Stimulated activated CD8-positive, alpha-beta memory T cell treated with anti-CD3 and anti-CD28 coated beads, Interleukin-7, amount 100 ng/mL, for 48 hours (primary cell): ENCODE data around the gene NUAK2.
"Not testable (repeated sequence)": the region's sequence is repeated elsewhere in the genome, so short reads cannot be mapped to it uniquely, and the experiment has no call there.

Experiments
- DNase-seq, 2 donors: peaks; one replicate each; pipeline ENCODE4 v3.0.0-alpha.2; 2020; ENCODE audit warnings: low read depth in 1 of 2; ENCODE audit errors: extremely low read depth in 1 of 2

Gene NUAK2

DNA sequence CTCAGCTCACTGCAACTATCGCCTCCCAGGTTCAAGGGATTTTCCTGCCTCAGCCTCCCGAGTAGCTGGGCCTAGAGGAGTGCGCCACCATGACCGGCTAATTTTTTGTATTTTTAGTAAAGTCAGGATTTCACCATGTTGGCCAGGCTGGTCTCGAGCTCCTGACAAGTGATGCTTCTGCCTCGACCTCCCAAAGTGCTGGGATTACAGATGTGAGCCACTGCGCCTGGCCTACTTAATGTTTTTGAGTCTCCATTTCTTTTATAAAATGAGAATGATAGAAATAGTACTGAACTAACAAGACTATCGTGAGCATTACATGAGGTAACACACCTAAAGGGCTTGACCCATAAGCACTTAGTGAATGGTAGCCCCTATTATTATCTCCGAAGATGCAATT lies 21.4 kb downstream of the NUAK2 start:
- no peak for DNase-seq

DNA sequence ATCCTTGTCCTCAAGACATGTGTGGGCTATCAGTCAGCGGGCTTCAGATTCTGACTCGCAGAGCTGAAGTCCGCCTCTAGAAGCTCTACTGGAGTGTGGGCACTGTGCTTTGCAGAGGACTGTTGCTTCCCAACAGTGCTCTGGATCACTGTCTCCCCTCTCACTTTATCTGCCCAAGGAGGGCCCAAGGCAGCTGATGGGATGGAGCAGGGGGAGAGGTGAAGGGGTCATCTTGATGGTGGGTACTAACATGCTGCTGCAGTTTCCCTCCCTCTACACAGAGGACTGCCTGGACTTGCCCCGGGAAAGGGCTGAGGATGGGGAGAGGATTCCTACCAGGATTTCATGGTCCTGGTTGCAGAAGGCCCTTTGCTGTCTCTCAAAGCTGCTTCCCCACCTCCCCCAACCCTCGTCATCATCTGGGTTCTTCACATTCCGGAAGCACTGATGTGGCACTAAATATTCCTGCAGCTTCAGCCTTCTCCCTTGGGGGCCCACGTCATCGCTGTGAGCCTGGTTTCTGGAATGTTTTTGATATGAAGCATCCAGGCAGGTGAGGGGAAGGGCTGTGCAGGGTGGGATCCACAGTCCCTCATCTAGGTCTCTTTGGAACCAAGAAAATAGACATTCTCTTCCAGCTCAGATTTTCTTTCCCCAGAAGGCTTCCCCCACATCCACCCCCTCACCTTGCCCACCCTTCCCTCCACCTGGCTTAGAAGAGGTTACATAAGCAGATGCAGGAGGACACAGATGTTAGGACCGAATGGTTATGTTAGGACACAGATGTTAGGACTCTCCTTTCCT lies 23.2 kb downstream of the NUAK2 start:
- DNase-seq = no peak

DNA sequence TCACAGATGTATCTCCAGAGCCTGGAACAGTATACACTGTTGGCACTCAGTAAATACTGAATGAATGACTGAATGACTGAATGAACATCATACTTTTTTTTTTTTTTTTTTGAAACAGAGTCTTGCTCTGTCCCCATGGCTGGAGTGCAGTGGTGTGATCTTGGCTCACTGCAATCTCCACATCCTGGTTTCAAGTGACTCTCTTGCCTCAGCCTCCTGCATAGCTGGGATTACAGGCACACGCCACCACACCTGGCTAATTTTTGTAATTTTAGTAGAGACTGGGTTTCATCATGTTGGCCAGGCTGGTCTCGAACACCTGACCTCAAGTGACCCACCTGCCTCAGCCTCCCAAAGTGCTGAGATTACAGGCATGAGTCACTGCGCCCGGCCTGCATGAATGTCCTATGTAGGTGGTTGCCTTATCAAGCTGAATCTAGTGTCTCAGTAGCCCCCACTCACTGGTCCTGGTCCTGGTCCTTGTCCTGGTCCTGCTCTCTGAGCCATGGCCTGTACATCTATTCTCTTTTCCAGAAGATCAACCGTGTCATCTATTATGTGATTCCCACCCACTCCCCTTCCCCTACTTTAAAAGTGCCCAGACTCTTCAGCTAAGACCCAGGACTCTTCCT lies 23.9 kb downstream of the NUAK2 start:
- DNase-seq = not testable (repeated sequence)

DNA sequence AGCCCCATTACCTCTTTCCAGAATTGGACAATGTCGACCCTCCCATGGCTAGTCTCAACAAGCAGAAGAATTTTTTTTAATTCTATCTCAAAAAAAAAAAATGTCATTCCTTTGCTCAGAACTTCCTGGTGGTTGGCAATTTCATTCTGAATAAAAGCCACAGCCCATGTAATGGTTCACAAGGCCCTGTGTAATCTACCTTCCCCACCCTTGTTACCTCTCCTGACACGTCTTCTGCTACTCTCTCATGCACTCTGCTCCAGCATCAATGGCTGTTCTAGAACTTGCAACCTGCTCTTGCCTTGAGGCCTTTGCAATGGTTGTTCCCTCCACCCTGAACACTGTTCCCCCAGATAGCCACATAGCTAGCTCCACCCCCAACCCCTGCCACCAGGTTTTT lies 25.4 kb downstream of the NUAK2 start:
- no peak for DNase-seq

DNA sequence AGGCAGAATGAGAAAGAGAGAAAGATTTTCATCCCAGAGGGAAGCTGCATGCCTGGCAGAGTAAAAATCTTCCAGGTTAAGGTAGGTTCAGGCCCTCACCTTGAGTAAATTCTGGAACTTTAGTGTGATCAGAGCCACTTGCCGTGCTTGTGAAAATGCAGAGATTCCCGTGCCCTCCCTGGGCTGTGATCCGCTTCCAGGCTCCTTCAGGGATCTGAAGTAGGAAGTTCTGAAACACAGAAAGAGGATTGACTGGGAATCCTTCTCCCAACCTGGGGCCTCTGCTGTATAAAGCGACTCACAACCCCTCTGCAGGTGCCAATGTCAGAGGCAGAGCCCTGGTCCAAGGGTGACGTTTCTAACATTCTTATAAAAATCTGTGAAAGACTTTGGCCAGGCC lies 26.6 kb downstream of the NUAK2 start:
- DNase-seq = no peak

DNA sequence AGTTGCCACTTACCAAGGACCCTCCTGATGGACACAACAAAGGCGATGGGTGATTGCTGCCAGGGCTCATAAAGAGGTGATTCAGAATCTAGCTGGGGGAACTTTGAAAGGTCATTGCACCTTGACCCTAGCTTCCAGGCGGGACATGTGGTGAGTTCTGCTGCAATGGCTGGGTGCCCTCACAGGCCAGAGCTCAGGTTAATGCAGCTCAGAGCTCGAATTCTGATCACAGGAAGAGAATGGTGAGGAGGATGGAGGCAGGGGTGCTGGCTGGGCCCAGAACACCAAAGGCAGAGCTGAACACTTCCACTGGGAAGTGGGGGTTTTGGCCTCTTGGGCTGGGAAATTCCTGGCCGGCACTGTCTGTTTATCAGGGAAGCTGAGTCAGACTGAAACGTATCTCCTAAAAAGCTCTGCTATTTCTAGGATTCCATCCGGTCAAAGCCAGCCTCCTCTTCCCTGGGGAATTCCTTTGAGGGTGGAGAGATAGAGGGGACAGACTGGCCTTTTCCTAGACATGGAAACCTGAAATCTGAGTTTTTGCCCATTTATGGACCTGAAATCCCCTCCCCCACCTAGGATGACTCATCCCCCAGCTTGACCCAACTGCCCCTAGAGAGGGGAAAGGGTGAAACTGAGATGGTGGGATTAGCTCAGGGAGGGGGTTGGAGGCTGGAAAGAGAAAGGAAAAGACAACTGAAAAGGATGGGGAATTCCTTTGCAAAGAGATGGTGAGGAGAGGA lies 27.2 kb downstream of the NUAK2 start:
- no peak for DNase-seq

DNA sequence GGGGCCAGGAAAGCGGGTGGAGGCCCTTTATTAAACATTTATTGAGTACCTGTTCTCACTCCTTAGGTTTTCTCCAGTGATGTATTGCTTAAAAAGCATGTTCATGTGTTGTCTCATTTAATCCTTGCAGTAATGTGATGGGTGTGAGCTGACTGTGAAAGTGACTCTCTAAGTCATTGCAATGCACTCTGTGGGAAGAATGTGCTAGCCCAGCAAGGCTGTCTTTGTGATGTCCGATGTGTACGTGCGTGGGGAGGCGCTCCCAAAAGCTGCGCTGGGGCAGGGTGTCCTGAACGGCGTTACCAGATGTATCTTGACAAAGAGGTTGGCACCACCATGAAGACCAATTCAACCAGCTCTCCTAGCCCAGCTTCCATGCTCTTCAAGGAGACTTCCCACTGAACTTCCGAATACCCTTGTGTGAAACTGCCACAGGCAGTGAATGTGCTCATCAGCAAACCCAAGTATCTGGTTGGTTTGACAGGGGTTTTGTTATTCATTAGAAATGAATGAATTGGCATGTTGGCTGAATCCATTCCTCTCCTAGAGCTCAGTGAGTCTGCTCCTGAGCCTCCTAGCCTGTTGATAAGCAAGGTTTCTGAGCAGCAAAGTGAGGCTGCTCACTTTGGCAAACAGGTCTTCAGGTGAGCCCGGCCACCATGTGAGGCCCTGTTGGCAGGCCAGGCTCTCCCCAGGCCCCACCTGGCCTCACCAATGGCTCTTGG lies 28.0 kb downstream of the NUAK2 start:
- no peak for DNase-seq

DNA sequence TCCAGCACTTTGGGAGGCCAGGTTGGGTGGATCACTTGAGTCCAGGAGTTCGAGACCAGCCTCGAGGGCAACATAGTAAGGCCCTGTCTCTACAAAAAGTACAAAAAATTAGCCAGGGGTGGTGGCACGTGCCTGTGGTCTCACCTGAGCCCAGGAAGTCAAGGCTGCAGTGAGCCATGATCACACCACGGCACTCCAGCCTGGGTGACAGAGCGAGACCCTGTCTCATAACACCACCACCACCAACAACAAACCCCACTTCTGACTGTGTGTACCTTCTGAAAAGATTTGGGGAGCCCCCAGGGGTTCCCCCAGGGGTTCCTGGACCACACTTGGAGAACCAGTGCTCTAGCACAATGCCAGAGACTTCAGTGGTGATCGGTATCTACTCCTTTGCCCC lies 29.9 kb downstream of the NUAK2 start:
- DNase-seq = no peak

DNA sequence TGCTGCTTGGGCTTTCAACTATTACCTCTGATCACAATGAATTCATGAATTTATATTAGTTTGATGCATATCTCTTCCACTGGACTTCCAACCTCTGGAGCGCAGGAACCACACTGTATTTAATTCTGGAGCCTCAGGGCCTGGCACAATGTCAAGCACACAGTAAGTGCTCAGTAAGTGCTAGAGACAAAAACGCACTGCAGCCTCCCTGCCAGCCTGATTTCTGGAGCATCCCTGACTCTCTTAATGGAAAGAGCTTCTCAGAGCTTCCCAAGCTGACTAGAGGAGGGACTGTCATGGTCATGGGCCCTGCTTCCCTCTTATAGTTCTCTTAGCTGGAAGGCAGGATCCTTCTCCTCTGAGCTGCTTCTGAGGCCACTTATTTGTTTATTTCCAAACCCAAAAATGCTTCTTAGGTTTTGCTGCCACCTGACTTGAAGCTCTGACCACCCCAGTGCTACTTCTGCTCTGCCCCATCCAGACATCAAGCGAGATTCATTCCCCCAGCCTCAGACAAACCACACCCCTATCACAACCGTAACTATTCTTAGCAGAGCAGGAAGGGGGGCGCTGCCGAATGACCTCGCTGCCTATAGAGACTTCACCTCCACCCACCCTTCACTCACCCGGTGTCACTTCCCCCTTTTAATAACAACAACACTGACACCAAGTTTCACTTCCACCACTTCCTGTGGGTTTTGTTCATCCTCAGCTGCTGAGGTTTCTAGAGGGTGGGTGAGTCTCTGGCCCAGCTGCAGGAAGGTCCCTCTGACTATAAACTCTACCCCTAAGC lies 33.6 kb downstream of the NUAK2 start:
- peak; percentile 59 to 83 for DNase-seq

DNA sequence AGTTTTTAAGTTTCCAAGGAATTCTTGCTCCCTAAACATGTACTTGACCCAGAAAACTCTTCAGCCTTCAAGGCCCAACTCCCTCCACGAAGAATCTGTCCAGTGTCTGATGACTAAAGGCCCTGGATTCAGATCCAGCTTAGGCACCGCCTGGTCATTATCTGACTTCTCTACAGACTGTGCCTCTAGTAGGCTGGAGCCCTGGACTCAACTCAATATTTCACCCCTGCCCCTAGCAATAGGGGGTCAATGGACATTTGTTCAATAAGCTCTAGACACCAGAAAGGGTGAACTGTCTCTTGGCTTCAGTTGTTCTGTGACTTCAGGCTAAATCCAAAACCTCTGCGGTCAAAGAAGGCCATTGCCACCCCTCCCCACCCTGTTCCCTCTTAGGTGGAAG lies 34.5 kb downstream of the NUAK2 start:
- no peak for DNase-seq

DNA sequence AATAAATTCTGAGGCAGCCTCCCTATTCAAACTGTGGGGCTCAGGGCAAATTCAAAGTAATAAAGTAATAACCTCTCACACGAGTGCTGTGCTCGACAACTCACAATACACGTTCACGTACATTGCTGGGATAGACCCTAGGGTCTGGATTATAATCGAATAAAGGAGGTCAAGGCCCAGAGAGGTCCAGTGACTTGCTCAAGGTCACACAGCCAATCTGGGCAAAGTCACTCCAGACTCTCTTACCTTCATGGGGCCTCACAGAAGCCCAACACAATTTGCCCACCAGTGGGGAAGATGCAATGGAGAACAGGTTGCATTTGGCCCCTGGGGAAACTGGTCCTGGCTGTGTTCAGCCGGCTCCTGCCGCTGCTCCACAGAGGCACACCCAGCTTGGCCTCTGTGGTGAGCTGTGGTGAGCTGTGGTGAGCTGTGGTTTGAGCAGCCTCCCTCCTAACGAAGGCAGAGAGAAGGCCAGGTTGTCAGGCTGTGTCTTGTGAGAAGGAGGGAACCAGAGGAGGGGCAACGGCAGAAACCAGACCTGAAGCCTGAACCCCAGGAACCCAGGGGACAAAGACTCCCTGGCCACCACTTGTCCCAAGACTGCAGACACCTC lies 35.1 kb downstream of the NUAK2 start:
- peak; percentile 68 to 74 for DNase-seq

DNA sequence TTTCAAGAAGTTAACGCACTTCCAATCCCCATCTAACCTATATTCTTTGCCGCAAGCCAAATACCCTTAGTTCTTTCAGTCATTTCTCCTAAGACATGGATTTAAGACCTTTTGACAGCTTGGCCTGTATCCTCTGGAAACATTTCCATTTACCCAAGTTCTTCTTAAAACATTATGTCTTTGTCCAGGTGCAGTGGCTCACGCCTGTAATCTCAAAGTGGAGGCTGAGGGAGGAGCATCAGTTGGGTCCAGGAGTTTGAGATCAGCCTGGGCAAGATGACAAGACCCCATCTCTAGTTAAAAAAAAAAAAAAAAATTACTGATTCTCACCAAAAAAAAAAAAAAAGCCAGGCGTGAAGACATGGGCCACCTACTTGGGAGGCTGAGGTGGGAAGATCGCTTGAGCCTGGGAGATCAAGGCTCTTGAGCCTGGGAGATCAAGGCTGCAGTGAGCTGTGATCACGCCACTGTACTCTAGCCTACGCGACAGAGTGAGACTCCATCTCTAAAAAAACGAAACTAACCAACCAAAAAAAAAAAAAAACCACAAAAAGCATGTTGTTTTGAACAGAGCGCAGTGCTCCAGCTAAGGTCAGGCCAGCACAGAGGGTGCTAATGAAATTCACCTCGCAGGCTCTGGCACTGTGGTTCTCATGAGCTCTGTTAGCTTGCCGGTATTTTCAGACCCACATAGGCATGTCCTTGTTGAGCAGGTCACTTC lies 36.0 kb downstream of the NUAK2 start:
- peak in 1 of 2 donors; percentile 45 for DNase-seq

DNA sequence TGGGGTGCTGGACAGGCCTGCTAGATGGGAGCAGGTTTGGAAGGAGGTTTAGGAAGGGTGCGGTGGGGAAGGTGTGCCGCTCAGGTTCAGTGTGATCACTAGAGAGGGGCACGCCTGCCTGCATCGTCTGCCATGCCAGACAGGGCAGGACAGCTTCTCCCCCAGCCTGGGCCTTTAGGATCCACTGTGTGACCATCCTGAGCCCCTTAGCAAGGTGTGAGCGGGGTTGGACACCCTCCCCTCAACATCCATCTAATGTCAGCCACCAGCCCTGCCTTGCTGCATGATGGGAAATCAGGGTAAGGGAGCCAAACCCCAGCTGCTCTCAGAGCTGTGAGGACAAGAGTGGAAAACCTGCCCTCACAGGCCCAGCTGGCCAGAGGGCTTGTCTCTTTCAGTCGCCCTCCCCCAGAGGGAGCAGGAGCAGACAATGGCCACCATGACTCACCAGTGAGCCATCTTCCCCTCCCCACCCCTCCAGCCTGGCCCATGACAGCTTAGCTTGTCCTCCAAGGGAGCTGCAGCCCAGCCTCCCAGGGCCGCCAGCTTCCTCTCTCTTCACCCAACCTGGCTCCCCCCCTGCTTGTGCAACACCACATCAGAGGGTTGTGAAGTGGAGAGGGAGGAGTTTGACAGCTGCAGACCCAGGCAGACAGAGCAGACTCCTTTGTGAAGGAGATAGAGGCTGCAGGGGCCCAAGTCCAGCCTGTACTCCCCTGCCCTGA lies 37.0 kb downstream of the NUAK2 start:
- peak; percentile 65 to 84 for DNase-seq

DNA sequence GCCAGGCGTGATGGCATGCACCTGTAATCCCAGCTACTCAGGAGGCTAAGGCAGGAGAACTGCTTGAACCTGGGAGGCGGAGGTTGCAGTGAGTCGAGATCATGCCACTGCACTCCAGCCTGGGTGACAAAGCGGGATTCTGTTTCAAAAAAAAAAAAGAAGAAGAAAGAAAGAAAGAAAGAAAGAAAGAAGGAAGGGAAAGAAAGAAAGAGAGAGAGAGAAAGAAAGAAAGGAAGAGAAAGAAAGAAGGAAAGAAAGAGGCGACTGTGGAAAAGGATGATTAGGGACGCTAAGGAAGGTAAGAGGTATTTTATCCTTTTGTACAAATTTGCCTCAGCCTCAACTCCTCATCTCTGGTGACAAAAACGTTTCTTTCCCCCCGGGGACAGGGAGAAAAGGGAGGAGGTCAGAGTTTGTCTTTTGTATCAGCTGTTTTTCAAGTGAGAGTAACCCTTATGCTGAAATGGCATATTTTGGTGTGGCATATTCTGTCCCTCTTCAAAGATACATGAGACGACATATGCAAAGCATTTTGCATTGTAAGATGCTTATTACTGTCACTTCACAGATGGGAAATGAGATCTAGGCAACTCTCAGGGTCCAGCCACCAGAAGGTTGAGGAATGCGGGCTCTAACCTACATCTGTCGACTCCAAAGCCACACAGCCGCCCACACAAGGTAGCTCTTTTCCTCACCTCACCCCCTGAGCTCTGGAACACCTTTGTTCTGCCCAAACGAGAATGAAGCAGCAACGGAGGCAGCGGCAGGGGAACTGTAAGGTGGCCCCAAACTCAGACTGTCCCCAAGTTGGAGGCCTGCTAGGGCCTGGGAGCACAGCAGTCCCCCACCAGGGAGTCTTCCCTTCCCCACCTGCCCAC lies 38.0 kb downstream of the NUAK2 start:
- no peak for DNase-seq

DNA sequence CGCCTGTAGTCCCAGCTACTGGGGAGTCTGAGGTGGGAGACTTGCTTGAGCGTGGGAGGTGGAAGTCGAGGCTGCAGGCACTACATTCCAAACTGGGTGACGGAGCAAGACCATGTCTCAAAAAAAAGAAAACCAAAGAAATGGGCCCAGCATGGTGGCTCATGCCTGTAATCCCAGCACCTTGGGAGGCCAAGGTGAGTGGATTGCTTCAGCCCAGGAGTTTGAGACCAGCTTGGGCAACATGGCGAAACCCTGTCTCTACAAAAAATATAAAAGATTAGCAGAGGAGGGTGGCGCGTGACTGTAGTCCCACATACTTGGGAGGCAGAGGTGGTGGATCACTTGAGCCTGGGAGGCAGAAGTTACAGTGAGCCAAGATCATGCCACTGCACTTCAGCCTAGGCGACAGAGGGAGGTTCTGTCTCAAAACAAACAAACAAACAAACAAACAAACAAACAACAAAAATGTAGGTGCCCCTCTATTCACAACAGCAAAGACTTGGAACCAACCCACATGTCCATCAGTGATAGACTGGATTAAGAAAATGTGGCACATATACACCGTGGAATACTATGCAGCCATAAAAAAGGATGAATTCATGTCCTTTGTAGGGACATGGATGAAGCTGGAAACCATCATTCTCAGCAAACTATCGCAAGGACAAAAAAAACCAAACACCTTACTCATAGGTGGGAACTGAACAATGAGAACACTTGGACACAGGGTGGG lies 40.7 kb downstream of the NUAK2 start:
- DNase-seq = not testable (repeated sequence)

DNA sequence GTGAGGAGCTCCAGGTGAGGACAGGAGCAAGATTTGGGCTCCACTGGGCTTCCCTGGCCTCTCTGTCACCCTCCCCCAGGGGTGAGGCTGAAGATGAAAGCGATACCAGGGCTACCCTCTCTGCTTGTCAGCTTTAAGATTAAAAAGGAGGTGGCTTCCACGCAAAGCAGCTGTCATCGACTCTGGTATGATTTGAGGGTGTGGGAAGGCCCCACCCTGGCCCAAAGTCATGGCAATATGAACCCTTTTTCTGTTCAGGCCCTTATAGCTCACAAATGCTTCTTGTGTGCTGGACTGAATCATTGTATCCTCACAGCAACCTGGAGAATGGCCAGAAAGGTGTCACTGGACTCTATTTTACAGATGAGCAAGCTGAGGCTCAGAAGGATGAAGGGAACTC lies 41.6 kb downstream of the NUAK2 start:
- no peak for DNase-seq

DNA sequence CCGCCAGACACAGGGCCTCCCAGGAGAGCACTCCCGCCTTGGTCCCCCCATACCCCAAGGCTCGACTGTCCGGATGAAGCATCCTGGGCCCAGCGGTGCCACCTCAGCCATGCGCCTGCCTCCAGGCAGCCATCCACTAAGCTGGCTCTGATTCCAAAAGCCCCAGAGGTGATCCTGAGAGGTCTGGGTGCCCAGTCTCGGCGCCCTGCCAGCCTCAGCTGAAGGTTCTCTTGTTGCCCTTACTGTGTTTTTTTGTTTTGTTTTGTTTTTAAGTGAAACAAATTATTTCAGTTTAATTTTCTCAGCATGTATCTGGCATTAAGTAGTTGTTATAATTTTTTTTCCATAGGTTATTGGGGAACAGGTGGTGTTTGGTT lies 44.9 kb downstream of the NUAK2 start:
- no peak for DNase-seq
